OCI-LY7 (cell line): Measurements from ENCODE around the gene ARRDC3. TPM values are rescaled to one million over a fixed set of nuclear protein-coding genes. Genes with fewer than 3 reads are reported as not detected.

ENCODE experiments used
- BruUV-seq: library from RNA; stranded (reverse); fragments of 400-500 nt; replicated peaks from 2 replicates; lab custom pipeline; 2021; lab: Mats Ljungman, UMichigan
- CTCF ChIA-PET: fragments of 300-600 bp; sonication (Branson Sonifier 250); formaldehyde crosslinking; loops from one replicate; lab custom pipeline; 2022; ENCODE audit warnings: antibody characterized with exemption; ENCODE audit not compliant: unreplicated experiment; lab: Charles Lee
- POLR2A ChIA-PET: fragments of 300-600 bp; sonication (Branson Sonifier 250); formaldehyde crosslinking; loops from one replicate; lab custom pipeline; 2022; ENCODE audit warnings: antibody characterized with exemption; lab: Charles Lee
- DNase-seq: peaks from one replicate; pipeline ENCODE4 v3.0.0-alpha.2; 2015; ENCODE audit warnings: low spot score
- H2AFZ ChIP-seq: fragments of 200-600 bp; sonication (generic), shearing (Covaris generic); 2 replicates; pipeline ENCODE4 v1.6.1; 2014; ENCODE audit warnings: mild to moderate bottlenecking, antibody characterized with exemption, low read length, moderate library complexity
- H3K27ac ChIP-seq: fragments of 200-600 bp; sonication (generic); 2 replicates; pipeline ENCODE4 v1.5.1; 2014; ENCODE audit warnings: mixed run types, low read depth, mild to moderate bottlenecking, moderate library complexity, low read length, inconsistent platforms; ENCODE audit not compliant: poor library complexity, severe bottlenecking
- H3K36me3 ChIP-seq: fragments of 200-600 bp; sonication (generic); 2 replicates; pipeline ENCODE4 v1.6.1; 2014; ENCODE audit warnings: mild to moderate bottlenecking, antibody characterized with exemption, low read length, moderate library complexity, mixed read lengths; ENCODE audit not compliant: insufficient read depth
- H3K4me1 ChIP-seq: fragments of 200-600 bp; sonication (generic); 2 replicates; pipeline ENCODE4 v1.5.1; 2014; ENCODE audit warnings: mild to moderate bottlenecking, low read length; ENCODE audit not compliant: insufficient read depth, poor library complexity, severe bottlenecking
- H3K4me2 ChIP-seq: fragments of 200-600 bp; sonication (generic); 2 replicates; pipeline ENCODE4 v1.6.1; 2014; ENCODE audit warnings: mild to moderate bottlenecking, low read length
- H3K4me3 ChIP-seq: fragments of 200-600 bp; sonication (generic); 2 replicates; pipeline ENCODE4 v1.5.1; 2014; ENCODE audit warnings: mild to moderate bottlenecking, low read depth, low read length; ENCODE audit not compliant: poor library complexity, severe bottlenecking
- H3K79me2 ChIP-seq: fragments of 200-600 bp; sonication (generic); 2 replicates; pipeline ENCODE4 v1.6.1; 2016; ENCODE audit warnings: low read depth, mild to moderate bottlenecking, low read length, moderate library complexity, mixed read lengths; ENCODE audit not compliant: insufficient read depth
- H3K9me2 ChIP-seq: fragments of 200-600 bp; sonication (generic); 2 replicates; pipeline ENCODE4 v1.6.1; 2016; ENCODE audit warnings: mild to moderate bottlenecking, low read length, mixed read lengths; ENCODE audit not compliant: insufficient read depth
- H3K9me3 ChIP-seq: fragments of 200-600 bp; sonication (generic); 2 replicates; pipeline ENCODE4 v1.6.1; 2014; ENCODE audit warnings: mild to moderate bottlenecking, mixed run types, low read length, mixed read lengths
- H4K20me1 ChIP-seq: fragments of 200-600 bp; sonication (generic); 2 replicates; pipeline ENCODE4 v1.6.1; 2014; ENCODE audit warnings: mild to moderate bottlenecking, antibody characterized with exemption, low read length, moderate library complexity, mixed read lengths; ENCODE audit not compliant: insufficient read depth
- EZH2phosphoT487 ChIP-seq: fragments of 200-600 bp; sonication (generic); IDR thresholded peaks from 2 replicates; pipeline ENCODE4 v1.6.1; 2018; ENCODE audit warnings: low read depth, borderline replicate concordance, mild to moderate bottlenecking, mixed run types, antibody characterized with exemption, low read length, moderate library complexity, mixed read lengths
- intact Hi-C: fragments of 100-400 bp; cut with micrococcal nuclease; formaldehyde crosslinking; loops from one replicate; pipeline ENCODE4 v1.10.0; 2022; ENCODE audit not compliant: unreplicated experiment
- total RNA-seq, 2 experiments: library from RNA; depleted of rRNA in 1 of 2; stranded (reverse); fragments of >200 nt in 1 of 2; shearing (Covaris generic) in 1 of 2; gene quantifications; 2 replicates each; pipeline ENCODE4 v1.2.3, GENCODE V29; 2014 to 2022
- TF ChIP-seq, protein P1 (sequence below): fragments of 200-600 bp; sonication (generic); conservative IDR thresholded peaks from 2 replicates; pipeline ENCODE4 v1.5.1; 2014; ENCODE audit warnings: mild to moderate bottlenecking, antibody characterized with exemption, low read length, moderate library complexity, mixed read lengths

The ARRDC3 gene
- total RNA-seq, 2 experiments from 2014 or later, result 30.0 to 30.6 TPM

DNA sequence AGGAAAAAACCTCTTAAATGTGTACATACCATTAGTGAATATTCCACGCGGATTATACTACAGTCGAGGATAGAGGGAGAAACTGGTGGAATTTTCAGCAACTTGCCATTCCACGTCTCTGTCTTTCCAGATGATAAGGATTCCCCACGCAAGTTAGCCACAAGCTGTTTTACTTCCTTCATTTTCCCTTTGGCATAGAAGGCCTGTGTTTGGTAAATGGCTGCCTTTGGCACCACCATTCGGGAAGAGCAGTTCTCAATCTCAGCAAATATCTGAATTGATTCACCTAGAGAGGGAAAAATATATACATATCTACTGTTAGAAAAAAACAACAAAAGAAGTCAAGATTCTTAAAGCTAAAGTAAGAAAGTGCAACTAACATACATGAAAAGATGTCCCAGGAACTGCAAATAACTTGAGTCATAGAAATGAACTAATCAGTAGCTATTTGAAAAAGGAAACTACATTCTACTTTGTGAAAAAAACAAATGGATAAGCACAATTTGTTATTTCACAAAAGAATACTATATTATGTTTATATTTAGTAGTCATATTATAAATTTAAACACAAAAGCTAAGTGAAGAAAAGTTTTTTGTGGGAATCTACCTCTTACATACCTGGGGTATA is 8.1 kb downstream of the ARRDC3 start:
- H3K4me3 ChIP-seq, result no peak overlapping the region
- BruUV-seq, result no TSS peak
- ChIA-PET POLR2A (interaction anchor here (0.7 to 1.2 kb wide), 5 partner anchors 10 to 64 kb away, joined by 3 to 11 read pairs (median 4); no protein-coding TSS in a partner anchor), CTCF (no interaction called here)
- H3K9me3 ChIP-seq, result no peaks in the 10 kb centered on the region
- no peak for DNase-seq
- H3K27ac ChIP-seq, result no peak overlapping the region
- TF ChIP-seq, protein P1, sequence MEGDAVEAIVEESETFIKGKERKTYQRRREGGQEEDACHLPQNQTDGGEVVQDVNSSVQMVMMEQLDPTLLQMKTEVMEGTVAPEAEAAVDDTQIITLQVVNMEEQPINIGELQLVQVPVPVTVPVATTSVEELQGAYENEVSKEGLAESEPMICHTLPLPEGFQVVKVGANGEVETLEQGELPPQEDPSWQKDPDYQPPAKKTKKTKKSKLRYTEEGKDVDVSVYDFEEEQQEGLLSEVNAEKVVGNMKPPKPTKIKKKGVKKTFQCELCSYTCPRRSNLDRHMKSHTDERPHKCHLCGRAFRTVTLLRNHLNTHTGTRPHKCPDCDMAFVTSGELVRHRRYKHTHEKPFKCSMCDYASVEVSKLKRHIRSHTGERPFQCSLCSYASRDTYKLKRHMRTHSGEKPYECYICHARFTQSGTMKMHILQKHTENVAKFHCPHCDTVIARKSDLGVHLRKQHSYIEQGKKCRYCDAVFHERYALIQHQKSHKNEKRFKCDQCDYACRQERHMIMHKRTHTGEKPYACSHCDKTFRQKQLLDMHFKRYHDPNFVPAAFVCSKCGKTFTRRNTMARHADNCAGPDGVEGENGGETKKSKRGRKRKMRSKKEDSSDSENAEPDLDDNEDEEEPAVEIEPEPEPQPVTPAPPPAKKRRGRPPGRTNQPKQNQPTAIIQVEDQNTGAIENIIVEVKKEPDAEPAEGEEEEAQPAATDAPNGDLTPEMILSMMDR, result no peak
- no peak for TF ChIP-seq EZH2phosphoT487
- H3K4me2 ChIP-seq, result no peak overlapping the region
- no peaks in the 10 kb centered on the region for H3K9me2 ChIP-seq
- peaks cover 84% of the 10 kb centered on the region for H3K36me3 ChIP-seq
- no peak overlapping the region for H2AFZ ChIP-seq
- intact Hi-C loops, result no loop called here
- peaks cover 42% of the 10 kb centered on the region for H3K79me2 ChIP-seq
- peaks cover 14% of the 10 kb centered on the region for H3K4me1 ChIP-seq
- H4K20me1 ChIP-seq, result no peaks in the 10 kb centered on the region

DNA sequence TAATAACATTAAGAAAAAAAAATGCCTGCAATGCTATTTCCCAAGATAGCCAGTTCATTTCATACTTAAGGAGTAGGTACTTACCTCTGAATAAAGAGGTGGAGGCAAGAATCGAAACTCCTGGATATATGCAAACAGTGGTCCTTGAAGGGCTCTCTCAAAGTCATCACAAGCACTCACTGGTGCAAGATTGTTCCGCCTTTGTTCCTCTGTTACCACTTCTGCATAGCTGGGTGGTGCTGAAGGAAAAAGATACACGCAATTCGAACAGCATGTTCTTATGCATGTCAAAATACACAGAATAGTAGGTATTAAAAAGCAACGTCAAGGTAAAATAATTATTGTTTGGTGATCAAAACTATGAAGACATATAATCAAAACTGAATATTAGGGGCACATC is 9.5 kb downstream of the ARRDC3 start:
- H3K9me2 ChIP-seq, result no peaks in the 10 kb centered on the region
- intact Hi-C loops, result no loop called here
- H4K20me1 ChIP-seq, result no peaks in the 10 kb centered on the region
- no peaks in the 10 kb centered on the region for H3K9me3 ChIP-seq
- no peak overlapping the region for H3K4me2 ChIP-seq
- DNase-seq, result no peak
- peaks cover 39% of the 10 kb centered on the region for H3K79me2 ChIP-seq
- H3K4me3 ChIP-seq, result no peak overlapping the region
- H3K27ac ChIP-seq, result no peak overlapping the region
- no peak overlapping the region for H2AFZ ChIP-seq
- peaks cover 9% of the 10 kb centered on the region for H3K4me1 ChIP-seq
- ChIA-PET CTCF (interaction anchor here (0.6 kb wide), 1 partner anchor 22 kb away, joined by 3 read pairs; no protein-coding TSS in a partner anchor), POLR2A (interaction anchor here (0.8 to 1.6 kb wide), 7 partner anchors 10 to 62 kb away, joined by 3 to 6 read pairs (median 3); no protein-coding TSS in a partner anchor)
- peaks cover 98% of the 10 kb centered on the region for H3K36me3 ChIP-seq
- BruUV-seq, result no TSS peak
- no peak for TF ChIP-seq EZH2phosphoT487
- TF ChIP-seq, protein P1, result no peak

DNA sequence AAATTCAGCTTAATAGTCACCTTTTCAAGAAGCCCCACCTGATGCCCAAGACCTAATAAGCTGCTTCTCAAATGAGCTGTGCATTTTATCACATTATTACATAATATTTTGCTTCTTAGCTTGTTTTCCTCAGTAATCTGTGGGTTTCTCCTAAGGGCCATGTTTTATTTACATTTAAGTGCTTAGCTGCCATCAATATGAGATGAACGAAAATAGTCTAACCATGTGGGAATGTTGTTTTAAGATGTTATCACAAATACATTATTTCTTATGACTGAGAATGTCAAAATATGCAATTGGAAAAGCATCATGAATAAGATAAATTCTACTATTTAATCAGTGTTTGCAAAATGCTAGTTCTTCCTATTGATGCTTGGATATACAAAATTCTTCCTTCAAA is 10.1 kb downstream of the ARRDC3 start:
- H3K4me2 ChIP-seq, result no peak overlapping the region
- H3K36me3 ChIP-seq, result peaks cover 100% of the 10 kb centered on the region
- H2AFZ ChIP-seq, result no peak overlapping the region
- H3K27ac ChIP-seq, result no peak overlapping the region
- peaks cover 33% of the 10 kb centered on the region; the same call in 1 of the 2 replicates for H3K79me2 ChIP-seq
- no peak overlapping the region for H3K4me3 ChIP-seq
- no peaks in the 10 kb centered on the region for H3K9me3 ChIP-seq
- CTCF ChIA-PET, result interaction anchor here (0.6 kb wide), 1 partner anchor 61 kb away, joined by 3 read pairs; no protein-coding TSS in a partner anchor
- no peaks in the 10 kb centered on the region for H3K9me2 ChIP-seq
- no peaks in the 10 kb centered on the region for H4K20me1 ChIP-seq
- TF ChIP-seq, protein P1, result no peak
- TF ChIP-seq EZH2phosphoT487, result no peak
- peaks cover 3% of the 10 kb centered on the region for H3K4me1 ChIP-seq
- no TSS peak for BruUV-seq
- POLR2A ChIA-PET, result interaction anchor here (0.7 to 1.9 kb wide), 6 partner anchors 10 to 509 kb away, joined by 3 to 6 read pairs (median 4); partner anchors contain the start of gene ARRDC3
- intact Hi-C loops, result no loop called here
- DNase-seq, result no peak
